ENCODE results near the gene ZXDC. TPM values are rescaled to one million over a fixed set of nuclear protein-coding genes. Genes with fewer than 3 reads are reported as not detected.

ZXDC gene
- total and polyA plus RNA-seq, 2 experiments from 2014 or later = 24.1 to 25.0 TPM

- H2AFZ ChIP-seq = no peak overlapping the region
- TF ChIP-seq EZH2phosphoT487 (IDR thresholded peaks at IDR 0.05; ENCODE audit: low read depth, severe bottlenecking, unreplicated experiment) (no peak), EZH2 (IDR thresholded peaks at IDR 0.05; ENCODE audit: borderline replicate concordance) (no peak), CTCF (IDR thresholded peaks at IDR 0.05; ENCODE audit: poor library complexity) (no peak)
- H3K4me2 ChIP-seq = no peak overlapping the region
- no peaks in the 10 kb centered on the region for H3K9me3 ChIP-seq (ENCODE audit: low read depth)
- 97% methylated on average over 17 of the region's 17 CpGs for WGBS (ENCODE audit: low lambda C conversion rate, missing lambda C conversion rate)
- no peaks in the 10 kb centered on the region for H3K9me2 ChIP-seq (replicated peaks; ENCODE audit: insufficient read depth)
- no peak overlapping the region for H3K4me3 ChIP-seq
- peaks cover 50% of the 10 kb centered on the region for H3K79me2 ChIP-seq
- peaks cover 34% of the 10 kb centered on the region for H4K20me1 ChIP-seq (ENCODE audit: insufficient read depth, poor library complexity, severe bottlenecking)
- H3K36me3 ChIP-seq (replicated peaks; ENCODE audit: insufficient read depth, low read depth) = no peaks in the 10 kb centered on the region
- no peak for DNase-seq (ENCODE audit: low spot score)
- no peak overlapping the region for H3K27ac ChIP-seq
- no peaks in the 10 kb centered on the region for H3K27me3 ChIP-seq
- no peaks in the 10 kb centered on the region for H3K4me1 ChIP-seq (ENCODE audit: insufficient read depth)
Measured at GRCh38 chr3:126461450-126462070, 14.1 kb downstream of the ZXDC start.

GRCh38 chr3:126460381-126460780 is 15.3 kb downstream of the ZXDC start:
- no peaks in the 10 kb centered on the region for H3K27me3 ChIP-seq
- H2AFZ ChIP-seq = no peak overlapping the region
- peaks cover 40% of the 10 kb centered on the region for H4K20me1 ChIP-seq (ENCODE audit: insufficient read depth, poor library complexity, severe bottlenecking)
- no peaks in the 10 kb centered on the region for H3K36me3 ChIP-seq (replicated peaks; ENCODE audit: insufficient read depth, low read depth)
- no peaks in the 10 kb centered on the region for H3K4me1 ChIP-seq (ENCODE audit: insufficient read depth)
- peaks cover 54% of the 10 kb centered on the region for H3K79me2 ChIP-seq
- H3K9me2 ChIP-seq (replicated peaks; ENCODE audit: insufficient read depth) = no peaks in the 10 kb centered on the region
- DNase-seq (ENCODE audit: low spot score) = no peak
- H3K9me3 ChIP-seq (ENCODE audit: low read depth) = no peaks in the 10 kb centered on the region
- no peak overlapping the region for H3K27ac ChIP-seq
- 91% methylated on average over 7 of the region's 7 CpGs for WGBS (ENCODE audit: low lambda C conversion rate, missing lambda C conversion rate)
- no peak overlapping the region for H3K4me2 ChIP-seq
- H3K4me3 ChIP-seq = no peak overlapping the region
- TF ChIP-seq EZH2phosphoT487 (IDR thresholded peaks at IDR 0.05; ENCODE audit: low read depth, severe bottlenecking, unreplicated experiment) (no peak), CTCF (IDR thresholded peaks at IDR 0.05; ENCODE audit: poor library complexity) (no peak), EZH2 (IDR thresholded peaks at IDR 0.05; ENCODE audit: borderline replicate concordance) (no peak)

GRCh38 chr3:126459763-126460127 is 15.9 kb downstream of the ZXDC start:
- no peak for DNase-seq (ENCODE audit: low spot score)
- H4K20me1 ChIP-seq (ENCODE audit: insufficient read depth, poor library complexity, severe bottlenecking) = peaks cover 36% of the 10 kb centered on the region
- H2AFZ ChIP-seq = no peak overlapping the region
- H3K79me2 ChIP-seq = peaks cover 57% of the 10 kb centered on the region
- no peaks in the 10 kb centered on the region for H3K27me3 ChIP-seq
- H3K36me3 ChIP-seq (replicated peaks; ENCODE audit: insufficient read depth, low read depth) = no peaks in the 10 kb centered on the region
- no peaks in the 10 kb centered on the region for H3K9me3 ChIP-seq (ENCODE audit: low read depth)
- TF ChIP-seq EZH2phosphoT487 (IDR thresholded peaks at IDR 0.05; ENCODE audit: low read depth, severe bottlenecking, unreplicated experiment) = no peak
- no peak for TF ChIP-seq EZH2 (IDR thresholded peaks at IDR 0.05; ENCODE audit: borderline replicate concordance)
- no peak for TF ChIP-seq CTCF (IDR thresholded peaks at IDR 0.05; ENCODE audit: poor library complexity)
- no peaks in the 10 kb centered on the region for H3K9me2 ChIP-seq (replicated peaks; ENCODE audit: insufficient read depth)
- 91% methylated on average over 9 of the region's 9 CpGs for WGBS (ENCODE audit: low lambda C conversion rate, missing lambda C conversion rate)
- no peaks in the 10 kb centered on the region for H3K4me1 ChIP-seq (ENCODE audit: insufficient read depth)
- H3K27ac ChIP-seq = no peak overlapping the region
- H3K4me3 ChIP-seq = no peak overlapping the region
- no peak overlapping the region for H3K4me2 ChIP-seq
